Epidermal melanocyte (primary cell): ENCODE measurements around the gene PTGS1.

Source experiments
- DNase-seq: peaks from one replicate; pipeline ENCODE4 v3.0.0; 2011; ENCODE audit warnings: low spot score; ENCODE audit not compliant: insufficient read length

The PTGS1 gene

DNA sequence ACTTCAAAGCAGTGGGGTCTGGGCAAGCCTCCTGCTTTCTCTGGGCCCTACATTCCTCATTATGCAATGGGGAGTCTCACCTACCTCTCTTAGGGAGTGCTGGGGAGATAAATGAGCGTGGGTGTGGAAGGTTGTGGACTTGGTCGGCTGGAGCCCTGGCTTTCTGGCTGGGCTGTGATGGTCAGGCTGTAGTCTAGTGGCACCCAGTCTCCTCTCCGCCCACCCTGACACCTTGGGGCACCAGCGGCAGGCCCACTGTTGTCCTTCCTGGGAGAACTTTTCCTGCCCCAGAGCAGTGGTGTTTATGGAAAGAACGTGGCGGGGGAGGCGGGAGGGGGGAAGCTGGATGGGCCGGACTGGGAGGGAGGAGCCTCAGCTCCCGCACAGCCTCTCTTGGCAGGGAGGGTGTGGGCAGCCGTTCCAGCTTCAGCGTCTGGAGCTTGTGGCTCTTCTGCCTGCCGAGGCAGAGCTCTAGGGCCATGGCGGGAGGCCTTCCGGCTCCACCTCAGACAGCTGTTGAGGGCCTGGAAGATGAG is 4.1 kb downstream of the PTGS1 start:
- peak; percentile 78 for DNase-seq

DNA sequence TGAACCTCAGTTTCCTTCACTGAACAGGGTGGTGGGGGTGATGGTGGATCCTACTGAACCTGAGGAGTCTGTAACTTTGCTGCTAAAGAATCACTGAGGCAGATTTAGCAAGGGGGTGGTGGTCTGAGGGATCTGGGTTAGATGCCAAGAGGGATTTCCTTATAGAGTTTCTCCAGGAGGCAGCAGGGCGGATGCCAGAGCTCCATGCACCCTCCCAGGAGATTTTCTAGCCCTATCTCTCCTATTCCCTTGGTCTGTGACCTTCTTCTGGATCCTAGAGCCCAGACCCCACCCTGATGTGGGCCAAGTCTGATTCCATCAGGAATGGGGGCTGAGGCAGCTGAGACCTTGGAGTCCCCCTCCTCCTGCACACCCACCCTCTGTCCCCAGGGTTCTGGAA is 6.0 kb downstream of the PTGS1 start:
- DNase-seq = no peak

GRCh38 chr9:122377241-122378164 is 6.7 kb downstream of the PTGS1 start:
- DNase-seq = no peak

GRCh38 chr9:122378236-122378635 is 7.4 kb downstream of the PTGS1 start:
- no peak for DNase-seq

GRCh38 chr9:122379340-122379739 is 8.5 kb downstream of the PTGS1 start:
- DNase-seq = no peak

DNA sequence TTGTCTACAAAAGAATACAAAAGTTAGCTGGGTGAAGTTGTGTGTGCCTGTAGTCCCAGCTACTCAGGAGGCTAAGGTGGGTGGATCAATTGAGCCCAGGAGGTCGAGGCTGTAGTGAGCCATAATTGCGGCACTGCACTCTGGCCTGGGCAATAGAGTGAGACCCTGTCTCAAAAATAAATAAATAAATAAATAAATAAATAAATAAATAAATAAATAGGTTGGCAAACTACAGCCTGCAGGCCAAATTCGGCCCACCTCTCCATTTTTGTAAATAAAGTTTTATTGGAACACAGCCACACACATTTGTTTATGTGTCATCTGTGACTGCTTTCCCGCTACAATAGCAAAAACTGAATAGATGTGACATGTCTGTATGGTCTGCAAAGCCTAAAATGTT is 9.5 kb downstream of the PTGS1 start:
- DNase-seq = no peak

GRCh38 chr9:122381206-122381950 is 10.6 kb downstream of the PTGS1 start:
- DNase-seq = no peak

DNA sequence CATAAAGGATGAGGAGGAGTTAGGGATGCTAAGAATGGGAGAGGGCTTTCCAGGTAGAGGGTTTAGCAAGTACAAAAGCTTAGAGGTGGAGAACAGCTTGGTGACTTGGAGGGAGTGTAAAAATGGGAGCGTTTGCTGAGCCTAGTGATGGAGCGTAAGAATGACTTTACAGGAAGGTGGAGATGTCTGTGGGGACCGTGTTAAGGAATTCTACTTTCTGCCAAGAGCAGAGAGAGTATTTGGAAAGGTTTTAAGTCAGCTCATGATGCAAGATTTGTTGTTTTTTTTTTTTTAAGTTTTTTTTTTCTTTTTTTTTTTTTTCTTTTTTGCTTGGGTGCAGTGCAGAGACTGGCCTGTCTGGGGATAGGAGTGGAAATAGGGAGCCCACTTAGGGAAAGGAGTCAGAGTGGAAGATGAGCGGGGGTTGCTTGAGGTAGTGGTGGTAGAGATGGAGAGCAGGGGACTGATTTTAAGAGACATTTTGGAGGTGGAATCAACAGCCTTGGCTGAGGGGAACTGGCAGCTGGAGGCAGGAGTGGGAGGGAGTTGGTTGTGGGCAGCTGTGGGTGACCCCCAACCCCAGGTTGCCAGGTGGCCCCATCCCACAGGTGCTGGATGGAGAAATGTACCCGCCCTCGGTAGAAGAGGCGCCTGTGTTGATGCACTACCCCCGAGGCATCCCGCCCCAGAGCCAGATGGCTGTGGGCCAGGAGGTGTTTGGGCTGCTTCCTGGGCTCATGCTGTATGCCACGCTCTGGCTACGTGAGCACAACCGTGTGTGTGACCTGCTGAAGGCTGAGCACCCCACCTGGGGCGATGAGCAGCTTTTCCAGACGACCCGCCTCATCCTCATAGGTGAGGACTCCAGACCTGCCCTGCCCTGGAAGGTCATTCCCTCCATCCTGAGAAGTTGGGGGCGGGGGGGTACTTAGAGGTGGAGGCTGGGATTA is 12.4 kb downstream of the PTGS1 start:
- DNase-seq = no peak

GRCh38 chr9:122383992-122384461 is 13.2 kb downstream of the PTGS1 start:
- DNase-seq = no peak

- no peak for DNase-seq
Measured at GRCh38 chr9:122386311-122386872, 15.6 kb downstream of the PTGS1 start.

GRCh38 chr9:122387536-122387935 is 16.7 kb downstream of the PTGS1 start:
- no peak for DNase-seq

DNA sequence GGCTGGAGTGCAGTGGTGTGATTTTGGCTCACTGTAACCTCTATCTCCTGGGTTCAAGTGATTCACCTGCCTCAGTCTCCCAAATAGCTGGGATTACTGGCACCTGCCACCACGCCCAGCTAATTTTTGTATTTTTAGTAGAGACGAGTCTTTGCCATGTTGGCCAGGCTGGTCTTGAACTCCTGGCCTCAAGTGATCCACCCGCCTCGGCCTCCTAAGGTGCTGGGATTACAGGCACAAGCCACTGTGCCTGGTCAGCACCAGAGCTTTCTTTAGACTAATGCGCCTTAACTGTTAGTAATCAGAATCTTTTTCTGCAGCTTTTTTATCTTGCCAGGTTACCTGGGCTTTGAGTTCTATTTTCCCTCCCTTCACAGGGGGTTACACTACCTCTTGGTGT is 18.4 kb downstream of the PTGS1 start:
- DNase-seq = no peak

- no peak for DNase-seq
Measured at GRCh38 chr9:122389799-122390481, 19.1 kb downstream of the PTGS1 start.

DNA sequence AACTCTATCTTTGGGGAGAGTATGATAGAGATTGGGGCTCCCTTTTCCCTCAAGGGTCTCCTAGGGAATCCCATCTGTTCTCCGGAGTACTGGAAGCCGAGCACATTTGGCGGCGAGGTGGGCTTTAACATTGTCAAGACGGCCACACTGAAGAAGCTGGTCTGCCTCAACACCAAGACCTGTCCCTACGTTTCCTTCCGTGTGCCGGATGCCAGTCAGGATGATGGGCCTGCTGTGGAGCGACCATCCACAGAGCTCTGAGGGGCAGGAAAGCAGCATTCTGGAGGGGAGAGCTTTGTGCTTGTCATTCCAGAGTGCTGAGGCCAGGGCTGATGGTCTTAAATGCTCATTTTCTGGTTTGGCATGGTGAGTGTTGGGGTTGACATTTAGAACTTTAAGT is 21.5 kb downstream of the PTGS1 start:
- no peak for DNase-seq

DNA sequence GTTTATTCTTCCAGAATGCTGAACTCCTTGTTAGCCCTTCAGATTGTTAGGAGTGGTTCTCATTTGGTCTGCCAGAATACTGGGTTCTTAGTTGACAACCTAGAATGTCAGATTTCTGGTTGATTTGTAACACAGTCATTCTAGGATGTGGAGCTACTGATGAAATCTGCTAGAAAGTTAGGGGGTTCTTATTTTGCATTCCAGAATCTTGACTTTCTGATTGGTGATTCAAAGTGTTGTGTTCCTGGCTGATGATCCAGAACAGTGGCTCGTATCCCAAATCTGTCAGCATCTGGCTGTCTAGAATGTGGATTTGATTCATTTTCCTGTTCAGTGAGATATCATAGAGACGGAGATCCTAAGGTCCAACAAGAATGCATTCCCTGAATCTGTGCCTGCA is 21.9 kb downstream of the PTGS1 start:
- no peak for DNase-seq

DNA sequence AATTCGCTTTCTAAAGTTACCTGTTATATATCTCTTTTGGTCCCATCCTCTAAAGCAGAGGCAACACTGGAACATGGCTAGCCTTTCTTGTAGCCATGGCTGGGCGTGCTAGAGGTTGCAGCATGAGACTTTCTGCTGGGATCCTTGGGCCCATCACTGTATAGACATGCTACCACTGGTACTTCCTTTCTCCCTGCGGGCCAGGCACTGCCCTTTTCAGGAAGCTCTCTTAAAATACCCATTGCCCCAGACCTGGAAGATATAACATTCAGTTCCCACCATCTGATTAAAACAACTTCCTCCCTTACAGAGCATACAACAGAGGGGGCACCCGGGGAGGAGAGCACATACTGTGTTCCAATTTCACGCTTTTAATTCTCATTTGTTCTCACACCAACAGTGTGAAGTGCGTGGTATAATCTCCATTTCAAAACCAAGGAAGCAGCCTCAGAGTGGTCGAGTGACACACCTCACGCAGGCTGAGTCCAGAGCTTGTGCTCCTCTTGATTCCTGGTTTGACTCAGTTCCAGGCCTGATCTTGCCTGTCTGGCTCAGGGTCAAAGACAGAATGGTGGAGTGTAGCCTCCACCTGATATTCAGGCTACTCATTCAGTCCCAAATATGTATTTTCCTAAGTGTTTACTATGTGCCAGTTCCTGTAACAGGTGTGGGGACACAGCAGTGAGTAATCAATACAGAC is 22.6 kb downstream of the PTGS1 start:
- DNase-seq = no peak

- DNase-seq = peak; percentile 78
Measured at GRCh38 chr9:122394265-122395125, 23.7 kb downstream of the PTGS1 start.

- DNase-seq = no peak
Measured at GRCh38 chr9:122396614-122397148, 25.9 kb downstream of the PTGS1 start.
